Measurements from ENCODE around the gene CLINT1.
"Not testable (repeated sequence)": the region's sequence is repeated elsewhere in the genome, so short reads cannot be mapped to it uniquely, and the experiment has no call there.

The CLINT1 gene

GRCh38 chr5:157862183-157862851, 3.4 kb upstream of the CLINT1 start:
- H3K36me3 ChIP-seq (ENCODE audit: control insufficient read depth, insufficient read depth, low read length), result no peaks in the 10 kb centered on the region
- H3K9ac ChIP-seq (ENCODE audit: low read depth, low read length), result no peak overlapping the region
- no peak overlapping the region for H3K4me3 ChIP-seq (ENCODE audit: low read depth, low read length)
- no peak overlapping the region for H3K27ac ChIP-seq (ENCODE audit: low read depth, low read length)
- H3K27me3 ChIP-seq (ENCODE audit: control insufficient read depth, insufficient read depth, low read length), result no peaks in the 10 kb centered on the region
- H3K4me1 ChIP-seq (ENCODE audit: control insufficient read depth, insufficient read depth, low read length), result peaks cover 21% of the 10 kb centered on the region
- H3K9me3 ChIP-seq (ENCODE audit: control insufficient read depth, insufficient read depth, low read length), result no peaks in the 10 kb centered on the region

DNA sequence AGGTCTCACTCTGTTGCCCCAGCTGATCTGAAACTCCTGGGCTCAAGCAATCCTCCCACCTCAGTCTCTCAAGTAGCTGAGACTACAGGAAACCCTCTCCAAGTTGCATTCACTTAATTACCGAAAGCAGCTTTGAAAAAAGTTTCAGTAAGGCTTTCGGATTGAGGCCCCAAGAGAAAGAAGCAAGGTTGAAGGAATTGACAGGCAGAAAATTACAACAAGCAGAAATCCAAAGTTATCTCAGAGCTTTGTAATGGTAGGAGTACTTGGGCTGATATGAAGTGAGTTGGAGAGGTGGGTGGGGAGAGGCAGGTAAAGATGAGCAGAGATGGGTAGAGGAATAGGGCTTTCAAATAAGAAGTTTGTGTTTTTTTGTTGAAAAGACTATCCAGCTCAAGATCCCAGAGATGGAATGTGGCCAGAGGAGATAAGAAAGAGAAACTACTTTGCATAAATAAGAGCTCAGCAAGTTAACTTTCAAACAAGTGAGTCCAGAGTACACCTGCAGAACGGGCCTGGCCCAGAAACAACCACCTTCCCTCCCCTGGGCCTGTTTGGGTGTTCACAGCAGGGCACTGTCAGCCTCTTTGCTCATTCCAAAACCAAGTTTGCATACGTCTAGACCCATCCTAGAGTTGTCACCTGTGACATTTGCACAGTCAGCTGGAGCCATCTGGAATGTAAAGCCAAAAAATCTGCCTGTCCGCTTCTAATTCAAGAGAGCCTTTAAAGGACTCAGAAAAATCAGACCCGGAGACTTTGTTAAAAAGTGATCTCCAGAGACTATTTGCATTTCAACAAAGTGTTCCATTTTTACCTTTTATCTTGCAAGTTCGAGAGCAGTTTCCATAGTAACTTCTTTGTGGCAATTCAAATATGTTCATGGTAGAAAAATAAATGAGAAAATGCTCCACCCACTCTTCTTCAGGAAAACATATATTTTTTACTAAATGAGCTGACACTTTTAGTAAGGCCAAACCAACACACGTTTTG, 2.2 kb upstream of the CLINT1 start:
- H3K27ac ChIP-seq (ENCODE audit: low read depth, low read length), result peak overlapping the region; percentile 14

DNA sequence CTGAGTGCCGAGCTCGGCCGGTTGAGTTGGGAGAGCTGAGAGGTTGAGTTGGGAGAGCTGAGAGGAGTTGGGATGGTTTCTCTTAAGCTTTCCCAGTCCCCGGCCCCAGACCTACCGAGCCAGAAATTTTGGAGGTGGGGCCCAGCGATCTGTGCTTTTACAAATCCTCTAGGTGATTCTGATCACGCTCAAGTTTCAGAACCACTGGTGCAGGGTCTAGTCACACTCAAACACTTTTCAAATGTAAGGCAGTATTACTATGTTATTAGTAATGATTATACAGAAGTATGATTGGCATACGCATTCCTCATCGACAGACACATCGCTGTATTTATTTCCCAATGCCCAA, 256 bp upstream of the CLINT1 start:
- H3K27me3 ChIP-seq (ENCODE audit: control insufficient read depth, insufficient read depth, low read length), result no peaks in the 10 kb centered on the region
- peak overlapping the region; percentile 95; the same call in 1 of the 2 replicates for H3K4me3 ChIP-seq (ENCODE audit: low read depth, low read length)
- no peak overlapping the region for H3K9ac ChIP-seq (ENCODE audit: low read depth, low read length)
- no peaks in the 10 kb centered on the region for H3K9me3 ChIP-seq (ENCODE audit: control insufficient read depth, insufficient read depth, low read length)
- H3K27ac ChIP-seq (ENCODE audit: low read depth, low read length), result peak overlapping the region; percentile 82
- peaks cover 19% of the 10 kb centered on the region for H3K4me1 ChIP-seq (ENCODE audit: control insufficient read depth, insufficient read depth, low read length)
- peaks cover 6% of the 10 kb centered on the region; the same call in 1 of the 2 replicates for H3K36me3 ChIP-seq (ENCODE audit: control insufficient read depth, insufficient read depth, low read length)

More for the DNA sequence above, 2.2 kb upstream of the CLINT1 start:
- peaks cover 21% of the 10 kb centered on the region for H3K4me1 ChIP-seq (ENCODE audit: control insufficient read depth, insufficient read depth, low read length)
- no peaks in the 10 kb centered on the region for H3K9me3 ChIP-seq (ENCODE audit: control insufficient read depth, insufficient read depth, low read length)
- H3K9ac ChIP-seq (ENCODE audit: low read depth, low read length), result no peak overlapping the region
- H3K4me3 ChIP-seq (ENCODE audit: low read depth, low read length), result no peak overlapping the region
- H3K27me3 ChIP-seq (ENCODE audit: control insufficient read depth, insufficient read depth, low read length), result no peaks in the 10 kb centered on the region
- peaks cover 5% of the 10 kb centered on the region; the same call in 1 of the 2 replicates for H3K36me3 ChIP-seq (ENCODE audit: control insufficient read depth, insufficient read depth, low read length)

DNA sequence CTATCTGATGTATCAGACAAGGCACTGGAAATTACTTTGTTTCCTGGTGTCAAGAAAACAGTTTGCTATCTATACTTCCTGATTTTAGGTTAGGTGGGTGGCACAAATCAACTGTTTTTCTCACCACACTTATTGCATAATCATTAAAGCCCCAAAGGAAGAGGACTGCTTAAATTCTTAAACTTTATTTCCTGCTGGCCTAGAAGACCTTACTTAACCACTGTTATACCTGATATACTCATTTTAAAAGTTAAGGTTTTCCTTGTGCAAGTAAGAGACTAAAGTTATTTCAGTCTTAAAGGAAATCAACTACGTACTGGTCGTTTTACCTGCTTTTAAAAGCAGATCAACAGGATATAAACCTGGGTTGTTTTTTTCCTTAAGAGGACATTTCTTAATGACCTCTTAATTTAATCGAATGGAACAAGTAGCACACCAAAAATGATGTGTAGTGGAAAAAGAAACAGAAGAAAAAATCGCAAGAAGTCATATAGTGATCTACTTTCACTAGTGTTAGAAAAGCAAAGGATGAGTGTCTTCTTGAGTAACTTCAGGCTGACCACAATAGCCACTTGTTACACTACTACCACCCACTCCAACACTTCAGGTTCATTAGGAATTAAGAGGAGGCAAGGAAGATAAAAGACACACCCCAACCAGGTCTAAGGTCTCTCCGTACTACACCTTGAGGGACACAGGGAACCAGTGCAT, 974 bp downstream of the CLINT1 start:
- peaks cover 19% of the 10 kb centered on the region for H3K4me1 ChIP-seq (ENCODE audit: control insufficient read depth, insufficient read depth, low read length)
- peak overlapping the region; percentile 82 for H3K27ac ChIP-seq (ENCODE audit: low read depth, low read length)
- H3K36me3 ChIP-seq (ENCODE audit: control insufficient read depth, insufficient read depth, low read length), result peaks cover 6% of the 10 kb centered on the region; the same call in 1 of the 2 replicates
- H3K9ac ChIP-seq (ENCODE audit: low read depth, low read length), result peak overlapping the region; percentile 94
- H3K4me3 ChIP-seq (ENCODE audit: low read depth, low read length), result peak overlapping the region; percentile 95
- H3K27me3 ChIP-seq (ENCODE audit: control insufficient read depth, insufficient read depth, low read length), result no peaks in the 10 kb centered on the region
- H3K9me3 ChIP-seq (ENCODE audit: control insufficient read depth, insufficient read depth, low read length), result no peaks in the 10 kb centered on the region

- Histone ChIP-seq H3K36me3 (ENCODE audit: control insufficient read depth, insufficient read depth, low read length) (peaks cover 6% of the 10 kb centered on the region; the same call in 1 of the 2 replicates), H3K9me3 (ENCODE audit: control insufficient read depth, insufficient read depth, low read length) (no peaks in the 10 kb centered on the region), H3K4me3 (ENCODE audit: low read depth, low read length) (no peak overlapping the region), H3K9ac (ENCODE audit: low read depth, low read length) (no peak overlapping the region), H3K27ac (ENCODE audit: low read depth, low read length) (no peak overlapping the region), H3K27me3 (ENCODE audit: control insufficient read depth, insufficient read depth, low read length) (no peaks in the 10 kb centered on the region), H3K4me1 (ENCODE audit: control insufficient read depth, insufficient read depth, low read length) (peaks cover 9% of the 10 kb centered on the region; the same call in 1 of the 2 replicates)
These were observed 3.4 kb downstream of the CLINT1 start for GRCh38 chr5:157855404-157855994.

DNA sequence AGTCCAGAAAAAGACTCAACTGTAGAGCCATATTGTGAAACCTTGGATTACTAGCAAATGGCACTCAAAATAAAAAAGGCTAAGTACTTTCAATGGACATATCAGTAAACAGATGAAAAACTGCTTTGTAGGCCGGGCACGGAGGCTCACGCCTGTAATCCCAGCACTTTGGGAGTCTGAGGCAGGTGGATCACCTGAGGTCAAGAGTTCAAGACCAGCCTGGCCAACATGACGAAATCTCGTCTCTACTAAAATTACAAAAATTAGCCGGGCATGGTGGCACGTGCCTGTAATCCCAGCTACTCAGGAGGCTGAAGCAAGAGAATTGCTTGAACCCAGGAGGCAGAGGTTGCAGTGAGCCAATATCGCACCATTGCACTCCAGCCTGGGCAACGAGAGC, 5.6 kb downstream of the CLINT1 start:
- H3K27me3 ChIP-seq (ENCODE audit: control insufficient read depth, insufficient read depth, low read length); H3K36me3 ChIP-seq (ENCODE audit: control insufficient read depth, insufficient read depth, low read length); H3K4me3 ChIP-seq (ENCODE audit: low read depth, low read length); H3K9ac ChIP-seq (ENCODE audit: low read depth, low read length); H3K9me3 ChIP-seq (ENCODE audit: control insufficient read depth, insufficient read depth, low read length); H3K4me1 ChIP-seq (ENCODE audit: control insufficient read depth, insufficient read depth, low read length); H3K27ac ChIP-seq (ENCODE audit: low read depth, low read length): not testable (repeated sequence)

- Histone ChIP-seq H3K36me3 (ENCODE audit: control insufficient read depth, insufficient read depth, low read length) (peaks cover 15% of the 10 kb centered on the region), H3K27ac (ENCODE audit: low read depth, low read length) (no peak overlapping the region), H3K4me3 (ENCODE audit: low read depth, low read length) (no peak overlapping the region), H3K9ac (ENCODE audit: low read depth, low read length) (no peak overlapping the region), H3K27me3 (ENCODE audit: control insufficient read depth, insufficient read depth, low read length) (no peaks in the 10 kb centered on the region), H3K9me3 (ENCODE audit: control insufficient read depth, insufficient read depth, low read length) (no peaks in the 10 kb centered on the region), H3K4me1 (ENCODE audit: control insufficient read depth, insufficient read depth, low read length) (peaks cover 14% of the 10 kb centered on the region)
These were observed 12.9 kb downstream of the CLINT1 start for GRCh38 chr5:157845914-157846598.

- H3K4me1 ChIP-seq (ENCODE audit: control insufficient read depth, insufficient read depth, low read length), result peaks cover 14% of the 10 kb centered on the region
- no peak overlapping the region for H3K4me3 ChIP-seq (ENCODE audit: low read depth, low read length)
- H3K36me3 ChIP-seq (ENCODE audit: control insufficient read depth, insufficient read depth, low read length), result peaks cover 8% of the 10 kb centered on the region
- no peaks in the 10 kb centered on the region for H3K27me3 ChIP-seq (ENCODE audit: control insufficient read depth, insufficient read depth, low read length)
- H3K27ac ChIP-seq (ENCODE audit: low read depth, low read length), result no peak overlapping the region
- no peak overlapping the region for H3K9ac ChIP-seq (ENCODE audit: low read depth, low read length)
- H3K9me3 ChIP-seq (ENCODE audit: control insufficient read depth, insufficient read depth, low read length), result no peaks in the 10 kb centered on the region
These were observed 16.2 kb downstream of the CLINT1 start for GRCh38 chr5:157842787-157843186.

DNA sequence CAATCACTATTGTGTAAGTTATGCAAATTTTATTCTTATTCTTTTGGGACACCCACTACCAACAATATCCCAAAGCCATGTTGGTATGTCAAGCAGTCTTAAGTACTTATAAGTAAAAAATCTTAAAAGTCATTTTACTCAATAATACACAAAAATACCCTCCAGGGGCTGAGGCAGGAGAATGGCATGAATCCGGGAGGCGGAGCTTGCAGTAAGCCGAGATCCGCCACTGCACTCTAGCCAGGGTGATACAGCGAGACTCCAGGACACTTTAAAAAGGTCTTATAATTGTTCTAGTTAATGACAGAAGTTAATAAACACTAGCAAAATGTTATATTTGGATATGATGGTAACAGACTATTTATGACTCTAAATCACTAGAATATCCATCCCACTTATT, 16.8 kb downstream of the CLINT1 start:
- Histone ChIP-seq H3K27ac (ENCODE audit: low read depth, low read length) (no peak overlapping the region), H3K27me3 (ENCODE audit: control insufficient read depth, insufficient read depth, low read length) (no peaks in the 10 kb centered on the region), H3K9me3 (ENCODE audit: control insufficient read depth, insufficient read depth, low read length) (no peaks in the 10 kb centered on the region), H3K4me1 (ENCODE audit: control insufficient read depth, insufficient read depth, low read length) (peaks cover 14% of the 10 kb centered on the region), H3K9ac (ENCODE audit: low read depth, low read length) (no peak overlapping the region), H3K4me3 (ENCODE audit: low read depth, low read length) (no peak overlapping the region), H3K36me3 (ENCODE audit: control insufficient read depth, insufficient read depth, low read length) (peaks cover 5% of the 10 kb centered on the region; the same call in 1 of the 2 replicates)

GRCh38 chr5:157839157-157839795, 19.7 kb downstream of the CLINT1 start:
- H3K4me3 ChIP-seq (ENCODE audit: low read depth, low read length), result no peak overlapping the region
- no peaks in the 10 kb centered on the region for H3K9me3 ChIP-seq (ENCODE audit: control insufficient read depth, insufficient read depth, low read length)
- 0 out of 2 replicates have a peak, but pooled peaks cover 5% of the 10 kb centered on the region for H3K36me3 ChIP-seq (ENCODE audit: control insufficient read depth, insufficient read depth, low read length)
- no peak overlapping the region for H3K9ac ChIP-seq (ENCODE audit: low read depth, low read length)
- no peak overlapping the region for H3K27ac ChIP-seq (ENCODE audit: low read depth, low read length)
- no peaks in the 10 kb centered on the region for H3K27me3 ChIP-seq (ENCODE audit: control insufficient read depth, insufficient read depth, low read length)
- H3K4me1 ChIP-seq (ENCODE audit: control insufficient read depth, insufficient read depth, low read length), result peaks cover 14% of the 10 kb centered on the region

Data from HUES48 (cell line).